Activated T-helper 17 cell treated with anti-CD3 and anti-CD28 coated beads, Interleukin-2, amount 50 U/mL, for 72 hours (primary cell): Measurements from ENCODE around the gene RREB1. TPM values are rescaled to one million over a fixed set of nuclear protein-coding genes. Genes with fewer than 3 reads are reported as not detected.

Experiments
- ATAC-seq: fragments of 150-1000 bp; cut with Tn5 transposase; replicated peaks from 2 replicates; pipeline ENCODE4 v1.10.0; 2021; ENCODE audit warnings: mild to moderate bottlenecking, moderate library complexity
- H3K27ac Mint-ChIP-seq: one replicate; pipeline ENCODE4 v1.8.0; 2022; ENCODE audit warnings: mixed read lengths
- H3K27me3 Mint-ChIP-seq: one replicate; pipeline ENCODE4 v1.8.0; 2022; ENCODE audit warnings: mixed read lengths
- H3K36me3 Mint-ChIP-seq: one replicate; pipeline ENCODE4 v1.8.0; 2022; ENCODE audit warnings: low read depth, mild to moderate bottlenecking, mixed read lengths
- H3K4me1 Mint-ChIP-seq: one replicate; pipeline ENCODE4 v1.8.0; 2022; ENCODE audit warnings: mixed read lengths
- H3K4me3 Mint-ChIP-seq: one replicate; pipeline ENCODE4 v1.8.0; 2022; ENCODE audit warnings: mild to moderate bottlenecking, mixed read lengths
- H3K9me3 Mint-ChIP-seq: one replicate; pipeline ENCODE4 v1.8.0; 2022; ENCODE audit warnings: mixed read lengths
- total RNA-seq, 2 donors: library from RNA; stranded (reverse); gene quantifications; one replicate each; pipeline ENCODE4 v1.2.3, GENCODE V29; 2022

The RREB1 gene
- total RNA-seq, 2 donors from 2014 or later: 14.8 to 21.9 TPM

GRCh38 chr6:7140631-7141378 is 33.0 kb downstream of the RREB1 start:
- peaks cover 40% of the 10 kb centered on the region for H3K4me1 Mint-ChIP-seq
- peak; percentile 84 for ATAC-seq
- H3K27ac Mint-ChIP-seq: peak overlapping the region; percentile 59
- peak overlapping the region; percentile 92 for H3K4me3 Mint-ChIP-seq
- no peaks in the 10 kb centered on the region for H3K27me3 Mint-ChIP-seq
- no peaks in the 10 kb centered on the region for H3K9me3 Mint-ChIP-seq
- H3K36me3 Mint-ChIP-seq: no peaks in the 10 kb centered on the region

- H3K4me3 Mint-ChIP-seq: peak overlapping the region; percentile 23
- H3K36me3 Mint-ChIP-seq: no peaks in the 10 kb centered on the region
- no peaks in the 10 kb centered on the region for H3K9me3 Mint-ChIP-seq
Measured at GRCh38 chr6:7142228-7142801, 34.6 kb downstream of the RREB1 start.

DNA sequence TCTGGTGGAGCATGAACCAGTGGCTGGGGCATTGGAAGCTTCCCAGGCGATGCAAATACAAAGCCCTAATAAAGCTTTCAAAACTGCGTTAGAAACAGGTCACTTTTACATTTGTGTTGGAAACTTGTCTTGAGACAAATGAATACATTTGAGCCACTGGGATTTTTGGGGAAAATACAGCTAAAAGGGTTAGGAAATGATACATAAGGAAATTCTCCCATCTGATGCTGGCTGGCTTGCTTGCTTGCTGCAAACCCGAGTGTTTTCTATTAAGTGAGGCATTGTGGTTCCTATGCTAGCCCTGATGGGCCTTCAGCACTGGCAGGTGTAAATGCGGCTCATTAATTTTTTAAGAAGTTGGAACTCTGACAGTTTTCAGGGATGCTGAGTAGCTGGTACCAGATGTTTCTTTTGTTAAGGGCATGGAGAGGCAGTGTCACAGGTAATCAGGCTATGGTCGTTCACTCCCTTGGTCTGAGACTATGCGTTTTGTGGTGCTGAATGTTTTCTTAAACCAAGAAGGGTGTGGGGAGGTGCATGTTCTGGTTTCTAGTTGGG is 35.2 kb downstream of the RREB1 start:
- Mint-ChIP-seq H3K4me3 (peak overlapping the region; percentile 23), H3K36me3 (no peaks in the 10 kb centered on the region), H3K27ac (no peak overlapping the region), H3K9me3 (no peaks in the 10 kb centered on the region), H3K27me3 (no peaks in the 10 kb centered on the region), H3K4me1 (peaks cover 47% of the 10 kb centered on the region)
- no peak for ATAC-seq

More at GRCh38 chr6:7142228-7142801, 34.6 kb downstream of the RREB1 start:
- no peaks in the 10 kb centered on the region for H3K27me3 Mint-ChIP-seq
- no peak overlapping the region for H3K27ac Mint-ChIP-seq
- peaks cover 47% of the 10 kb centered on the region for H3K4me1 Mint-ChIP-seq
- ATAC-seq: no peak

GRCh38 chr6:7143476-7143974 is 35.8 kb downstream of the RREB1 start:
- Mint-ChIP-seq H3K27me3 (no peaks in the 10 kb centered on the region), H3K4me1 (peaks cover 46% of the 10 kb centered on the region), H3K9me3 (no peaks in the 10 kb centered on the region), H3K4me3 (no peak overlapping the region), H3K27ac (no peak overlapping the region), H3K36me3 (no peaks in the 10 kb centered on the region)
- no peak for ATAC-seq

DNA sequence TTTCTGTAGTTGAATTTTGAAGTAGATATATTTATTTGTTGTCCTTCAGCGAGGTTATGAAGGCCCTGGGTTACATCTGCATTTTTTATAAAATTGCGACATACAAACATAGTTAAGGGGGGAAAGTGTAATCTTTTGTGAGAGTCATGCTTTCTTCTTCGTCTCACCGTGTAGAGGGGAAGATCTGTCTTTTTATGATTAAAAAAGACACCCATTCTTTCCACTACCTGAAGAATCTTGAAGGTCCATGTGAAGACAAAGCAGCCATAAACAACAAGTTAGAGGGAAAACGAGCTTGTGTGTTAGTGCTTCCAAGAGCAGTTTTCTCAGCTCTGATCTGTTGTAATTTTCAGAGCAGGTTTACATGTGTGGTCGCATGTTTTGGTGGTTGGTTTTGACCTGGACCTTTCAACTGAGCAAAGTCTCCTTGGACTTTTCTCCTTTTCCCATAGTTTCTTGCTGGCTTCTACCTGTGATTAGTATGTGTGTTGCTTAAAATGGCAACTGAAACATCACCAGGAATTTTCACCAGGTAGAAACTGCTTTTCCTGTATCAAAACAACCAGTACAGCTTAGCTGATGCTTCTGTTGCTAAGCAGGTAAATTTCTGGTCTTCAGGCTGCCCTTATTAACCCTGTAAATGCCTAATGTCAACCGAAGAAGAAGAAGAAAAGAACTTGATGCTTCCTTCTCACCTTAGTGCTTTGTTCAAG is 37.3 kb downstream of the RREB1 start:
- Mint-ChIP-seq H3K4me1 (peaks cover 38% of the 10 kb centered on the region), H3K27me3 (no peaks in the 10 kb centered on the region), H3K4me3 (peak overlapping the region; percentile 57), H3K9me3 (no peaks in the 10 kb centered on the region), H3K36me3 (no peaks in the 10 kb centered on the region), H3K27ac (peak overlapping the region; percentile 56)
- no peak for ATAC-seq

DNA sequence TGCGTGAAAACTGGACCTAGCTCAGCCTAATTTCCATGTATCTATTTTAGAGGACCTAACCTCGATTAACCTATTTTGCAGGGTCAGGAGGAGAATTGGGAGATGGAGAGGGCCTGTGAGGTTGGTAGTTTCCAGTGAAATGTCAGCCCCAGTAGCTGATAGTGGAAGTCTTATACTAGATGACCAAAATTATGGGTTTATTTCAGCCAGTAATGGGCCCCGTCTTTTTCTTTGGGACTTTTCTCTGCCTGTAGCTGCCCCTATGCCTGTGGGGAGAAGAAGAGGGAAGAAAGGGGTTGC is 37.8 kb downstream of the RREB1 start:
- H3K27me3 Mint-ChIP-seq: no peaks in the 10 kb centered on the region
- peak overlapping the region; percentile 57 for H3K4me3 Mint-ChIP-seq
- ATAC-seq: no peak
- H3K36me3 Mint-ChIP-seq: no peaks in the 10 kb centered on the region
- peaks cover 43% of the 10 kb centered on the region for H3K4me1 Mint-ChIP-seq
- H3K9me3 Mint-ChIP-seq: no peaks in the 10 kb centered on the region
- H3K27ac Mint-ChIP-seq: peak overlapping the region; percentile 56

DNA sequence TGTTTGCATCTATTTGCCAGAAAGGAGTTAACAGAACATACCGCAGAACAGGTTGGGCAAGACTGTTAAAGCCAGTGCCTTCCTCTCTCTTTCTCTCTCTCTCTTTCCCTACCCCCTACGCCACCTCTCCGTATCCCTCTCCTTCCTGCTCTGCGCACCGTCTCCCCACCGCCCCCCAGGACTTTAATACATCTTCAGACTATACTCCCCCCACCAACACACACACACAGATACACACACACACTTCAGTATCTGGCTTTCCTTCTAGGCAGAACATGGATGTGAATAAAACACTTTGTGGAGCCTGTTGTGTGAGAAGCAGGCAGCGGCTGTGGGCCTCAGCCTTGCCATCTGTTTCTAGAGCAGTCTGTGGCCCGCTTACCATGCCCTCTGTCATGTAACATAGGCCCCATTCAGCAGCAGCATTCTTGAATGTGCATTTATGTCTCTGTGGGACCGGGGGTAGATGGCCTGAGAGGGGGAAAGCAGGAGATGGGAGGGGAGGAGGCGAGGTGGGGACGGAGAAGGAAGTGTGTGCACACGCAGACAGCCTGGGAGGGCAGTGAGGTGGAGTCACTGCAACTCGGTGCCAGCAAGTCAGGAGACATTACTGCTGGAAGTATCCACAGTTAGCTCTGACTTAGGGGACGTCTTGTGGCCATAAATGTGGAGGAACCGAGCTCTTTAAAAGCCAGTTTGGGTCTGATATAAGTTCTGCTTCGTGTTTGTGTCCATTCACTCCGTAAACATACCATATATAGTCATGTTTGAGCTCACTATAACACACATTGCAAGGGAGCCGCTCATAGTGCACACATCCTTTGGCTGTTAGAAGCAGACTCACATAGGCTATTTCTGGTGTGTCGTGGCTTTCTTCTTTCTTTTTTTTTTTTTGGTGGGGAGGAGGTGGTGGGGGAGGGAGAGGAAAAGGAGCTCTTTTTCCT is 38.4 kb downstream of the RREB1 start:
- no peaks in the 10 kb centered on the region for H3K27me3 Mint-ChIP-seq
- H3K9me3 Mint-ChIP-seq: no peaks in the 10 kb centered on the region
- H3K27ac Mint-ChIP-seq: peak overlapping the region; percentile 56
- H3K4me1 Mint-ChIP-seq: peaks cover 46% of the 10 kb centered on the region
- H3K36me3 Mint-ChIP-seq: no peaks in the 10 kb centered on the region
- ATAC-seq: peak; percentile 42
- peak overlapping the region; percentile 57 for H3K4me3 Mint-ChIP-seq

DNA sequence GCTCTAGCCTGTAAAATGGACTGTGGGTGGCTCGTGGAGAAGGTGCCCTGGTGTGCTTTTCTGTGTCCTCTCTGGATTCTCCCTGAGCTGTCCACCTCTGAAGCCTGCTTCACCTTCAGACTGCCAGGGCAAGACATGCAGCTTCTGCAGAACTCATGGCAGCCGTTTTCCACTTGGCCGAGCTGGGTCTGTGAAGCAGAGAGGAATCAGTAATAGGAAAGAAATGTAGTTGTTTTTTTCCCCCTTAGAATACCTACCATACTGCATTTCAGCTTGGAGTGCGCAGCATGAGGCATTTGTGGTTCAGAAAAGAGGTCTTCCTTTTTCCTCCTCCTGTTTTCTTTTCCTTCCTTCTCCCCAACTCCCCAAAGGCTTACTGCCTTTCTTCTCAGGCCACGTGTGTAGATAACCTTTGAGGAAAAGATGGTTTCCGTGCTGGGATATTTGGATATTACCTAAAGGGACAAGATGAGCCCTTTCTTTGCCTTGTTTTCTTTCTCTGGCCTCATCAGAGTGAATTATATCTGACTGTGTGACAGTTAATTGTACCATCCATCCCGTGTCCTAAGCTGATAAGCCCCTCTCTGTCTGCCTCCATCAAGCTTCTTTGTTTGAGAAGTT is 39.4 kb downstream of the RREB1 start:
- peak overlapping the region; percentile 57 for H3K4me3 Mint-ChIP-seq
- peaks cover 46% of the 10 kb centered on the region for H3K4me1 Mint-ChIP-seq
- H3K9me3 Mint-ChIP-seq: no peaks in the 10 kb centered on the region
- ATAC-seq: no peak
- H3K27me3 Mint-ChIP-seq: no peaks in the 10 kb centered on the region
- H3K27ac Mint-ChIP-seq: peak overlapping the region; percentile 56
- no peaks in the 10 kb centered on the region for H3K36me3 Mint-ChIP-seq

- Mint-ChIP-seq H3K27me3 (no peaks in the 10 kb centered on the region), H3K27ac (peak overlapping the region; percentile 56), H3K4me3 (peak overlapping the region; percentile 57), H3K4me1 (peaks cover 46% of the 10 kb centered on the region), H3K36me3 (peaks cover 8% of the 10 kb centered on the region), H3K9me3 (no peaks in the 10 kb centered on the region)
- peak; percentile 92 for ATAC-seq
Measured at GRCh38 chr6:7148100-7148822, 40.5 kb downstream of the RREB1 start.

- Mint-ChIP-seq H3K27ac (peak overlapping the region; percentile 21), H3K4me3 (no peak overlapping the region), H3K36me3 (peaks cover 8% of the 10 kb centered on the region), H3K27me3 (no peaks in the 10 kb centered on the region), H3K4me1 (peaks cover 64% of the 10 kb centered on the region), H3K9me3 (no peaks in the 10 kb centered on the region)
- no peak for ATAC-seq
Measured at GRCh38 chr6:7150381-7151064, 42.8 kb downstream of the RREB1 start.

DNA sequence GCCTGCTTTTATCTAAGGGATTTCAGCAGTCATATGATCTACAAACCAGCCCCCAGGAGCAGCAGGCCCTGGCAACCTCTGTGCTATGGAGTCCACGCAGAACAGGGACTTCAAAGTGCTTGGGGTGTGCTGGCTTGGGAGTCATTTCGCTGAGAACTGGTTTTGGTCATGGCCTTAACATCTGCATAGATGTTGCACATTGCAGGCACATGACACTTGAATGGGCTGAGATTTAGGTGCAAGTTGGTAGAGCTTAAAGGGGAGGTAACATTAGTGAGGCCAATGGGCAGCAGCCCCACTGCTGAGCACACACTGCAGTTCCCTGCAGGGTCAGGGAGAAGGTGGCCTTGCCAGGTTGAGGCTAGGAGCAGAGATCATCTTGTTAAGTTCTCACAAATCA is 43.6 kb downstream of the RREB1 start:
- peaks cover 8% of the 10 kb centered on the region for H3K36me3 Mint-ChIP-seq
- no peaks in the 10 kb centered on the region for H3K9me3 Mint-ChIP-seq
- H3K4me3 Mint-ChIP-seq: no peak overlapping the region
- no peak overlapping the region for H3K27ac Mint-ChIP-seq
- peaks cover 64% of the 10 kb centered on the region for H3K4me1 Mint-ChIP-seq
- no peak for ATAC-seq
- no peaks in the 10 kb centered on the region for H3K27me3 Mint-ChIP-seq

DNA sequence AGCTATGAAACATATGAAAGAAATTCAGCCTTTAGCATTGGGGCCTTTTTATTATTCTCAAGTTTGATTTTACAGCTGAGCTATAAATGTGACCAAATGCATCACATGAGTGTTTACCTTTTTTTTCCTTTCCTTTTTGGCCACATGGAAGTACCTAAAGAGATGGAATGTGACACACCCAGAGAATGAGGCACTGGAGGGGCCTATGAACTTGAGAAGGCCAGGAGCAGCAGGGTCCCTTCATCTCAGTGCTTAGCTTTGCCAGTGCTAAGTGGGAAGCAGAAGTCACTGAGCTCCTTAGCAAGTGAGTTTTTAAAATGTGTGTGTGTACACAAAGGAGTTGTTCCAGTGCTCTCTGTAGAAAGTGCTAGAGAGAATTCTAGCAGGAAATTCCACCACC is 44.7 kb downstream of the RREB1 start:
- Mint-ChIP-seq H3K27me3 (no peaks in the 10 kb centered on the region), H3K36me3 (peaks cover 8% of the 10 kb centered on the region), H3K9me3 (no peaks in the 10 kb centered on the region), H3K4me1 (peaks cover 58% of the 10 kb centered on the region), H3K4me3 (no peak overlapping the region), H3K27ac (no peak overlapping the region)
- no peak for ATAC-seq
